ENCODE data around the gene HSPA12B. TPM values are rescaled to one million over a fixed set of nuclear protein-coding genes. Genes with fewer than 3 reads are reported as not detected.
A peak's percentile ranks its signal among the peaks of the same experiment; 100 is the strongest.

HSPA12B gene
- total RNA-seq, 1 experiment from 2014 or later: 2.7 TPM

DNA sequence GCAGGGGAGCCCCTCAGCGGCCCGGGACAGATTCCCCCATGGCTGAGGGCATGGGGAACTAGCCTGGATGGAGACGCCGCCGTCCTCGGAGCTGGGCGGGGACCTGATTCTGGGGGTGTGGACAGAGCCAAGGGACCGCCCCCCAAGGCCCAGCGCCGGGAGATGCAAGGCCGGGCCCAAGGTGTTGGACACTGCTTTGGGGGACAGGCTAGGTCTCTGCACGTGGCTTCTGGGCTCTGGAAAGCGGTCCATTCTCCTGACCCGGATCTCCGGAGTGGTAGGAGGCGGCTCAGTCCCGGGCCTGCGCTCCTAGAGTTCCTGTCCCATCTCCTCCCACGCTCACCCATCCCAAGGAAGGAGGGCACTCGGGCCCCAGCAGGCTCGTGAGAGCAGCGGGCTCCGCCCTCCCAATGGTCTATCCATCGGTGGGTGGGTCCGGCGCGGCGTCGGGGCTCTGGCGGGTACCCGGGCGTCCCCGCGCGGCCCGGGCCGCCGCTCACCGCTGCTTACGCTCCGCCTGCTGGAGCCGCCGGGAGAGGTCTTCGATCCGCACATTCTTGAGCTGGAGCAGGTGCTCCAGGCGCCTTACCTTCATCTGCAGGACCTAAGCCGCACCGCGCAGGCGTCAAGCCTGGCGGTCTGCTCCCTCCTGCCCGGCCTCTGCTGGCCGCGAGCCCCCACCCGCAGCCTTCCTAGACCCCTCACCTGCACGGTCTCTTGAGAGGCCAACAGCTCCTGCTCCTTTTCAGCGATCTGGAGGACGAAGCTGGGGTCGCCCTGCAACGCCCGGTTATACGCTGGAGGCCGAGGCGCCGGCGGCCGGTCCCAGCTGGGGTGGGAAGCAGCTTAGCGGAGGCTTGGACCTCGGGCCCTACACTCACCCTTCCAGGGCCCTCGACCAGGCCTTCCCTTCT is 45.5 kb downstream of the HSPA12B start:
- H4K20me1 ChIP-seq (ENCODE audit: control insufficient read depth, insufficient read depth, insufficient read length): no peaks in the 10 kb centered on the region
- no CpG with 5 or more reads among the region's 70 CpGs for WGBS (ENCODE audit: extremely low coverage, insufficient read length, low lambda C conversion rate)
- H4K5ac ChIP-seq (ENCODE audit: insufficient read length, low read depth, low read length): no peak overlapping the region
- Mint-ChIP-seq H3K4me3 (peak overlapping the region; percentile 72 to 82), H3K27me3 (ENCODE audit: low read depth) (peaks cover 59% of the 10 kb centered on the region), H3K36me3 (ENCODE audit: insufficient read depth in 1 of 3, low read depth in 3 of 3) (no peaks in the 10 kb centered on the region; a peak in 1 of 7 replicates), H3K9me3 (no peaks in the 10 kb centered on the region), H3K27ac (no peak overlapping the region), H3K4me1 (peaks cover 20 to 33% of the 10 kb centered on the region in 2 experiments)
- no peak overlapping the region for H4K91ac ChIP-seq (ENCODE audit: insufficient read length, low read depth, low read length)
- no peaks in the 10 kb centered on the region for H3K9me3 ChIP-seq (ENCODE audit: control insufficient read depth, low read depth, low read length)
- H2BK5ac ChIP-seq (ENCODE audit: insufficient read length, low read length): no peak overlapping the region
- peaks cover 2% of the 10 kb centered on the region; the same call in 1 of the 2 replicates for H3K27me3 ChIP-seq (ENCODE audit: insufficient read depth, low read length)
- no peak overlapping the region for H4K8ac ChIP-seq (replicated peaks; ENCODE audit: insufficient read length, low read depth, low read length)
- H2AFZ ChIP-seq (ENCODE audit: low read length): no peak overlapping the region
- H2BK12ac ChIP-seq (ENCODE audit: insufficient read length, low read depth, low read length): no peak overlapping the region
- H3K27ac ChIP-seq (ENCODE audit: insufficient read length, low read depth, low read length): no peak overlapping the region
- H3K23ac ChIP-seq (ENCODE audit: insufficient read length, low read depth, low read length): no peak overlapping the region
- no peak overlapping the region for H3K56ac ChIP-seq (ENCODE audit: insufficient read length, low read depth, low read length)
- no peak overlapping the region for H2BK15ac ChIP-seq (ENCODE audit: low read depth, low read length)
- H3K18ac ChIP-seq (ENCODE audit: insufficient read length, low read depth, low read length): no peak overlapping the region
- no peak overlapping the region for H3T11ph ChIP-seq (ENCODE audit: low read length)
- no peak overlapping the region for H2AK5ac ChIP-seq (ENCODE audit: insufficient read length, low read length)
- no peak overlapping the region for H3K4ac ChIP-seq (ENCODE audit: low read depth, low read length)
- H3K79me2 ChIP-seq (ENCODE audit: insufficient read depth, low read length): no peaks in the 10 kb centered on the region
- H3K14ac ChIP-seq (ENCODE audit: insufficient read depth, low read length): peak overlapping the region; percentile 82; the same call in 1 of the 2 replicates
- no peaks in the 10 kb centered on the region for H3K79me1 ChIP-seq (ENCODE audit: insufficient read depth, low read depth, low read length, poor library complexity, severe bottlenecking)
- H2BK120ac ChIP-seq (ENCODE audit: low read depth, low read length, poor library complexity, severe bottlenecking): no peak overlapping the region
- no peaks in the 10 kb centered on the region; the same call in 1 of the 2 replicates for H3K4me1 ChIP-seq (ENCODE audit: insufficient read depth, low read length)
- peak; percentile 85 for DNase-seq
- no peak; the same call in 2 of the 3 replicates for TF ChIP-seq CTCF (conservative IDR thresholded peaks at IDR 0.05)
- peak overlapping the region; percentile 70 for H3K4me2 ChIP-seq (ENCODE audit: insufficient read depth, insufficient read length, low read length)
- H3K23me2 ChIP-seq (ENCODE audit: insufficient read length, low read depth, low read length, poor library complexity, severe bottlenecking): peaks cover 14% of the 10 kb centered on the region
- no peak overlapping the region for H2BK20ac ChIP-seq (ENCODE audit: low read depth, low read length, poor library complexity, severe bottlenecking)
- H3K9ac ChIP-seq (ENCODE audit: extremely low read depth, insufficient read length, low read length): no peak overlapping the region

All from H9 (cell line).